H9 (cell line): ENCODE measurements around the gene WDR20. TPM values are rescaled to one million over a fixed set of nuclear protein-coding genes. Genes with fewer than 3 reads are reported as not detected.
A peak's percentile ranks its signal among the peaks of the same experiment; 100 is the strongest.
"Not testable (repeated sequence)": the region's sequence is repeated elsewhere in the genome, so short reads cannot be mapped to it uniquely, and the experiment has no call there.

Experiments
- DNase-seq: peaks from one replicate; pipeline ENCODE4 v3.0.0-alpha.2; 2017
- H2AFZ ChIP-seq: one replicate; pipeline ENCODE4 v1.6.1; 2013; ENCODE audit warnings: mild to moderate bottlenecking, low read length, control low read depth, moderate library complexity
- H2AK5ac ChIP-seq: 2 replicates; pipeline ENCODE4 v1.6.1; 2013; ENCODE audit warnings: low read length, control low read depth, mixed read lengths; ENCODE audit not compliant: insufficient read length
- H2BK120ac ChIP-seq: one replicate; pipeline ENCODE4 v1.6.1; 2013; ENCODE audit warnings: low read depth, mild to moderate bottlenecking, low read length, control low read depth, inconsistent platforms; ENCODE audit not compliant: poor library complexity, severe bottlenecking
- H2BK12ac ChIP-seq: 2 replicates; pipeline ENCODE4 v1.6.1; 2013; ENCODE audit warnings: low read length, control low read depth, mixed read lengths, low read depth; ENCODE audit not compliant: insufficient read length
- H2BK15ac ChIP-seq: 2 replicates; pipeline ENCODE4 v1.6.1; 2013; ENCODE audit warnings: low read depth, low read length, control low read depth
- H2BK20ac ChIP-seq: one replicate; pipeline ENCODE4 v1.6.1; 2013; ENCODE audit warnings: low read depth, mild to moderate bottlenecking, low read length, control low read depth, inconsistent platforms; ENCODE audit not compliant: poor library complexity, severe bottlenecking
- H2BK5ac ChIP-seq: 2 replicates; pipeline ENCODE4 v1.6.1; 2013; ENCODE audit warnings: low read length, control low read depth, mixed read lengths; ENCODE audit not compliant: insufficient read length
- H3K14ac ChIP-seq: 2 replicates; pipeline ENCODE4 v1.6.1; 2013; ENCODE audit warnings: low read length, control low read depth; ENCODE audit not compliant: insufficient read depth
- H3K18ac ChIP-seq: 2 replicates; pipeline ENCODE4 v1.6.1; 2013; ENCODE audit warnings: low read depth, mild to moderate bottlenecking, mixed read lengths, low read length, control low read depth; ENCODE audit not compliant: insufficient read length
- H3K23ac ChIP-seq: 2 replicates; pipeline ENCODE4 v1.6.1; 2013; ENCODE audit warnings: low read length, control low read depth, mixed read lengths, low read depth; ENCODE audit not compliant: insufficient read length
- H3K23me2 ChIP-seq: 2 replicates; pipeline ENCODE4 v1.6.1; 2013; ENCODE audit warnings: low read depth, mild to moderate bottlenecking, mixed read lengths, low read length, control low read depth; ENCODE audit not compliant: insufficient read length, poor library complexity, severe bottlenecking
- H3K27ac ChIP-seq: 2 replicates; pipeline ENCODE4 v1.5.1; 2013; ENCODE audit warnings: low read length, control low read depth, mixed read lengths, low read depth; ENCODE audit not compliant: insufficient read length
- H3K27me3 ChIP-seq: 2 replicates; pipeline ENCODE4 v1.6.1; 2013; ENCODE audit warnings: low read length, control low read depth, inconsistent platforms; ENCODE audit not compliant: insufficient read depth
- H3K4ac ChIP-seq: 2 replicates; pipeline ENCODE4 v1.6.1; 2013; ENCODE audit warnings: low read depth, mild to moderate bottlenecking, control low read depth, inconsistent platforms, low read length, moderate library complexity
- H3K4me1 ChIP-seq: 2 replicates; pipeline ENCODE4 v1.6.1; 2013; ENCODE audit warnings: low read length, control low read depth, inconsistent platforms; ENCODE audit not compliant: insufficient read depth
- H3K4me2 ChIP-seq: 2 replicates; pipeline ENCODE4 v1.6.1; 2013; ENCODE audit warnings: low read length, control low read depth, mixed read lengths; ENCODE audit not compliant: insufficient read length, insufficient read depth
- H3K56ac ChIP-seq: 2 replicates; pipeline ENCODE4 v1.6.1; 2013; ENCODE audit warnings: low read depth, mild to moderate bottlenecking, mixed read lengths, low read length, control low read depth; ENCODE audit not compliant: insufficient read length
- H3K79me1 ChIP-seq: 2 replicates; pipeline ENCODE4 v1.6.1; 2013; ENCODE audit warnings: low read depth, mild to moderate bottlenecking, moderate library complexity, low read length, control low read depth, inconsistent platforms; ENCODE audit not compliant: insufficient read depth, poor library complexity, severe bottlenecking
- H3K79me2 ChIP-seq: 2 replicates; pipeline ENCODE4 v1.6.1; 2013; ENCODE audit warnings: low read length, control low read depth, inconsistent platforms; ENCODE audit not compliant: insufficient read depth
- H3K9ac ChIP-seq: 2 replicates; pipeline ENCODE4 v1.6.1; 2013; ENCODE audit warnings: low read length, control low read depth, mixed read lengths; ENCODE audit not compliant: insufficient read length; ENCODE audit errors: extremely low read depth
- H3K9me3 ChIP-seq: one replicate; pipeline ENCODE4 v1.6.1; 2013; ENCODE audit warnings: low read depth, low read length, inconsistent platforms; ENCODE audit not compliant: control insufficient read depth
- H3T11ph ChIP-seq: one replicate; pipeline ENCODE4 v1.6.1; 2013; ENCODE audit warnings: mild to moderate bottlenecking, low read length, control low read depth, inconsistent platforms
- H4K20me1 ChIP-seq: one replicate; pipeline ENCODE4 v1.6.1; 2013; ENCODE audit not compliant: control insufficient read depth, insufficient read length, insufficient read depth
- H4K5ac ChIP-seq: 2 replicates; pipeline ENCODE4 v1.6.1; 2013; ENCODE audit warnings: low read depth, mild to moderate bottlenecking, mixed read lengths, low read length, control low read depth; ENCODE audit not compliant: insufficient read length
- H4K8ac ChIP-seq: replicated peaks from 2 replicates; pipeline ENCODE4 v1.6.1; 2013; ENCODE audit warnings: low read length, control low read depth, mixed read lengths, low read depth; ENCODE audit not compliant: insufficient read length
- H4K91ac ChIP-seq: 2 replicates; pipeline ENCODE4 v1.6.1; 2013; ENCODE audit warnings: low read depth, mild to moderate bottlenecking, moderate library complexity, mixed read lengths, low read length, control low read depth; ENCODE audit not compliant: insufficient read length
- H3K27ac Mint-ChIP-seq, 3 experiments: 2 replicates in 2 of 3; 3 replicates in 1 of 3; pipeline ENCODE4 v1.8.0; 2020 to 2021; ENCODE audit warnings: mixed read lengths in 3 of 3, mild to moderate bottlenecking in 1 of 3, moderate library complexity in 1 of 3
- H3K27me3 Mint-ChIP-seq: 2 replicates; pipeline ENCODE4 v1.8.0; 2021; ENCODE audit warnings: low read depth, mild to moderate bottlenecking, moderate library complexity, mixed read lengths
- H3K36me3 Mint-ChIP-seq, 3 experiments: 2 replicates in 2 of 3; 3 replicates in 1 of 3; pipeline ENCODE4 v1.8.0; 2020 to 2021; ENCODE audit warnings: low read depth in 3 of 3, mixed read lengths in 3 of 3; ENCODE audit not compliant: insufficient read depth in 1 of 3
- H3K4me1 Mint-ChIP-seq, 2 experiments: 2 replicates each; pipeline ENCODE4 v1.8.0; 2020; ENCODE audit warnings: mixed read lengths in 2 of 2
- H3K4me3 Mint-ChIP-seq, 2 experiments: 2 replicates in 1 of 2; 3 replicates in 1 of 2; pipeline ENCODE4 v1.8.0; 2020 to 2021; ENCODE audit warnings: mild to moderate bottlenecking in 2 of 2, mixed read lengths in 2 of 2, moderate library complexity in 1 of 2
- H3K9me3 Mint-ChIP-seq, 2 experiments: 2 replicates in 1 of 2; 3 replicates in 1 of 2; pipeline ENCODE4 v1.8.0; 2020; ENCODE audit warnings: mild to moderate bottlenecking in 2 of 2, mixed read lengths in 2 of 2, moderate library complexity in 1 of 2
- WGBS: extraction: QIAGEN DNeasy Blood & Tissue Kit; methylation state at CpG from one replicate; pipeline ENCODE4 v1.1.7; 2013; ENCODE audit warnings: missing lambda C conversion rate, low lambda C conversion rate, mixed read lengths; ENCODE audit not compliant: insufficient read length; ENCODE audit errors: extremely low coverage; 5-methylcytosine and 5-hydroxymethylcytosine counted together
- total RNA-seq: library from RNA; stranded (reverse); gene quantifications from 2 replicates; pipeline ENCODE4 v1.2.1, GENCODE V29; 2021

The WDR20 gene
- total RNA-seq, 1 experiment from 2014 or later: 31.6 TPM

DNA sequence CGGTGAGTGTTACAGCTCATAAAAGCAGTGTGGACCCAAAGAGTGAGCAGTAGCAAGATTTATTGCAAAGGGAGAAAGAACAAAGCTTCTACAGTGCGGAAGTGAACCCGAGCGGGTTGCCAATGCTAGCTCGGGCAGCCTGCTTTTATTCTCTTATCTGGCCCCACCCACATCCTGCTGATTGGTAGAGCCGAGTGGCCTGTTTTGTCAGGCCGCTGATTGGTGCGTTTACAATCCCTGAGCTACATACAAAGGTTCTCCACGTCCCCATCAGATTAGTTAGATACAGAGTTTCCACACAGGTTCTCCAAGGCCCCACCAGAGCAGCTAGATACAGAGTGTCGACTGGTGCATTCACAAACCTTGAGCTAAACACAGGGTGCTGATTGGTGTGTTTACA lies 5.0 kb upstream of the WDR20 start:
- H2BK20ac ChIP-seq, H2AFZ ChIP-seq, H4K91ac ChIP-seq, H2BK5ac ChIP-seq, H2AK5ac ChIP-seq, H4K8ac ChIP-seq, H2BK12ac ChIP-seq, H3K4me2 ChIP-seq, H4K20me1 ChIP-seq, H3K18ac ChIP-seq, H3K4ac ChIP-seq, H3K4me3 Mint-ChIP-seq, H3K79me1 ChIP-seq, H2BK15ac ChIP-seq, H3K23me2 ChIP-seq, H3K9me3 ChIP-seq, H3K27ac ChIP-seq, H3K4me1 Mint-ChIP-seq, H2BK120ac ChIP-seq, H3K79me2 ChIP-seq, H3K4me1 ChIP-seq, H3T11ph ChIP-seq, H3K23ac ChIP-seq, H3K27me3 ChIP-seq, H3K9me3 Mint-ChIP-seq, H3K56ac ChIP-seq, H3K14ac ChIP-seq, H3K9ac ChIP-seq, H3K27me3 Mint-ChIP-seq, H4K5ac ChIP-seq, DNase-seq: not testable (repeated sequence)
- peak overlapping the region; percentile 73 to 77 (median 76); a peak in 4 of 7 replicates for H3K27ac Mint-ChIP-seq
- H3K36me3 Mint-ChIP-seq: peaks cover 19 to 20% (median 19%) of the 10 kb centered on the region in 3 experiments; a peak in 6 of 7 replicates
- no CpG with 5 or more reads among the region's 10 CpGs for WGBS

- not testable (repeated sequence) for H3K27me3 Mint-ChIP-seq, H2BK15ac ChIP-seq, H3K18ac ChIP-seq, H4K8ac ChIP-seq, H3K23ac ChIP-seq, H3K27me3 ChIP-seq, H3K27ac ChIP-seq, H2BK5ac ChIP-seq, H2BK20ac ChIP-seq, H3K4me1 ChIP-seq, H2BK120ac ChIP-seq, H2AFZ ChIP-seq, H3K4me3 Mint-ChIP-seq, H3K23me2 ChIP-seq, H4K5ac ChIP-seq, H3K4me2 ChIP-seq, H3T11ph ChIP-seq, H4K91ac ChIP-seq, H3K9me3 ChIP-seq, H3K79me2 ChIP-seq, H3K27ac Mint-ChIP-seq, H2AK5ac ChIP-seq, H2BK12ac ChIP-seq, H3K14ac ChIP-seq, H3K4ac ChIP-seq, DNase-seq, H3K9ac ChIP-seq, H3K9me3 Mint-ChIP-seq, H3K56ac ChIP-seq, H4K20me1 ChIP-seq, H3K79me1 ChIP-seq
- H3K36me3 Mint-ChIP-seq: peaks cover 15 to 16% (median 15%) of the 10 kb centered on the region in 3 experiments; a peak in 6 of 7 replicates
- H3K4me1 Mint-ChIP-seq: peaks cover 6 to 10% of the 10 kb centered on the region in 2 experiments
- WGBS: no CpG with 5 or more reads among the region's 30 CpGs
Observed at GRCh38 chr14:102135456-102135855, 4.2 kb upstream of the WDR20 start.
